ENCODE data around the gene MCL1. TPM values are rescaled to one million over a fixed set of nuclear protein-coding genes. Genes with fewer than 3 reads are reported as not detected.

The MCL1 gene
- total and polyA plus RNA-seq, 2 of the 13 experiments (the other 11 are each of a cell fraction or from before 2014, with no cell fraction given), result 69.5 to 125 TPM

DNA sequence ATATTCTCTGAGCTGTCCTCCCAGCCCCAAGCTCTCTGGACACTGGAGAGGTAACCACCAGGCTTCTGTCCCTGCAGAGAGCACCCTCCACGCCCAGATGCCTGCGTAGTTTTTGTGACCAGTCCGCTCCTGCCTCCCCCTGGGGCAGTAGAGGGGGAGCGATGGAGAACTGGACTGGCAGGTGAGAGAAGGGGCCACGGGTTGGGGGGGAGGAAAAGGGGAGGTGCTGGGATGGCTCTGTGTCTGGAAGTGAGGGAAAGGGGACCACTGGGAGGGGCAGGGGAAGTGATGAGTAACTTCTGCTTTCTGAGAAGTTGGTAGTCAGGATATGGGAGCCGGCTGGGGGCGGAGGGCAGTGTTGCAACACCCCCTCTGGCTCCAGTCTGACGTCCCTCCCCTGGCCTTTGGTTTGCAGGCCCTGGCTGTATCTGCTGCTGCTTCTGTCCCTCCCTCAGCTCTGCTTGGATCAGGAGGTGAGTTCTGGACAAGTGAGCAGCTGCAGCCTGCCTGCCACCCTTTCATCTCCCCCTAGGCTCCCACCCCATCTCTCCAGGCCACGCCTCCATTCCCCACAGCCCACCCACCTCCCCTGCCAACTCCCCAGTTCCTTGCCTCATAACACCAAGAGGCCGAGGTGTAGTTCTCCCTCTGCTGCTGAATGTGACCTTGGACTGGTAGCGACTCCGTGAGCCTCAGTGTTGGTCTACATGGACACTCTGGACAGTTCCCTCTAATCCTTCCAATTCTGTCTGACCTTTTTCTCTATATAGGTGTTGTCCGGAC is 27.1 kb downstream of the MCL1 start (continued):
- TF ChIP-seq HHEX (CRISPR knock-in tag; IDR thresholded peaks at IDR 0.05) (no peak), ZNF749 (CRISPR knock-in tag; IDR thresholded peaks at IDR 0.05; ENCODE audit: borderline replicate concordance) (peak; percentile 22; the same call in 1 of the 2 replicates), CREM (IDR thresholded peaks at IDR 0.05) (peak; percentile 59; the same call in 1 of the 2 replicates), CREM (CRISPR knock-in tag; IDR thresholded peaks at IDR 0.05) (no peak), SP1 (IDR thresholded peaks at IDR 0.05) (no peak), SP1 (CRISPR knock-in tag; IDR thresholded peaks at IDR 0.05) (peak; percentile 34; the same call in 1 of the 2 replicates), XBP1 (CRISPR knock-in tag; IDR thresholded peaks at IDR 0.05) (no peak), ZNF253 (CRISPR knock-in tag; IDR thresholded peaks at IDR 0.05; ENCODE audit: borderline replicate concordance) (no peak), MTA1 (CRISPR knock-in tag; IDR thresholded peaks at IDR 0.05; ENCODE audit: borderline replicate concordance) (0 out of 2 replicates have a peak, but pooled peaks have one; percentile 32), NRL (CRISPR knock-in tag; IDR thresholded peaks at IDR 0.05; ENCODE audit: borderline replicate concordance) (peak; percentile 18; the same call in 1 of the 2 replicates), SOX6 (IDR thresholded peaks at IDR 0.05) (no peak), SOX6 (CRISPR knock-in tag; IDR thresholded peaks at IDR 0.05) (peak; percentile 42; the same call in 1 of the 2 replicates), ZBTB38 (CRISPR knock-in tag; IDR thresholded peaks at IDR 0.05) (peak; percentile 59; the same call in 1 of the 2 replicates), MED1 (CRISPR knock-in tag; IDR thresholded peaks at IDR 0.05) (peak; percentile 62; the same call in 1 of the 2 replicates), ZSCAN20 (CRISPR knock-in tag; IDR thresholded peaks at IDR 0.05; ENCODE audit: borderline replicate concordance) (no peak), ATM (IDR thresholded peaks at IDR 0.05; ENCODE audit: borderline replicate concordance) (no peak), ZNF430 (CRISPR knock-in tag; IDR thresholded peaks at IDR 0.05) (peak; percentile 60; the same call in 1 of the 2 replicates), ZNF660 (CRISPR knock-in tag; IDR thresholded peaks at IDR 0.05; ENCODE audit: borderline replicate concordance, low read depth) (no peak), FOSL2 (CRISPR knock-in tag; IDR thresholded peaks at IDR 0.05) (peak; percentile 69)
- TF ChIP-seq, protein P1, sequence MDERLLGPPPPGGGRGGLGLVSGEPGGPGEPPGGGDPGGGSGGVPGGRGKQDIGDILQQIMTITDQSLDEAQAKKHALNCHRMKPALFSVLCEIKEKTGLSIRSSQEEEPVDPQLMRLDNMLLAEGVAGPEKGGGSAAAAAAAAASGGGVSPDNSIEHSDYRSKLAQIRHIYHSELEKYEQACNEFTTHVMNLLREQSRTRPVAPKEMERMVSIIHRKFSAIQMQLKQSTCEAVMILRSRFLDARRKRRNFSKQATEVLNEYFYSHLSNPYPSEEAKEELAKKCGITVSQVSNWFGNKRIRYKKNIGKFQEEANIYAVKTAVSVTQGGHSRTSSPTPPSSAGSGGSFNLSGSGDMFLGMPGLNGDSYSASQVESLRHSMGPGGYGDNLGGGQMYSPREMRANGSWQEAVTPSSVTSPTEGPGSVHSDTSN (CRISPR knock-in tag; IDR thresholded peaks at IDR 0.05), result no peak
- TF ChIP-seq, protein P2, sequence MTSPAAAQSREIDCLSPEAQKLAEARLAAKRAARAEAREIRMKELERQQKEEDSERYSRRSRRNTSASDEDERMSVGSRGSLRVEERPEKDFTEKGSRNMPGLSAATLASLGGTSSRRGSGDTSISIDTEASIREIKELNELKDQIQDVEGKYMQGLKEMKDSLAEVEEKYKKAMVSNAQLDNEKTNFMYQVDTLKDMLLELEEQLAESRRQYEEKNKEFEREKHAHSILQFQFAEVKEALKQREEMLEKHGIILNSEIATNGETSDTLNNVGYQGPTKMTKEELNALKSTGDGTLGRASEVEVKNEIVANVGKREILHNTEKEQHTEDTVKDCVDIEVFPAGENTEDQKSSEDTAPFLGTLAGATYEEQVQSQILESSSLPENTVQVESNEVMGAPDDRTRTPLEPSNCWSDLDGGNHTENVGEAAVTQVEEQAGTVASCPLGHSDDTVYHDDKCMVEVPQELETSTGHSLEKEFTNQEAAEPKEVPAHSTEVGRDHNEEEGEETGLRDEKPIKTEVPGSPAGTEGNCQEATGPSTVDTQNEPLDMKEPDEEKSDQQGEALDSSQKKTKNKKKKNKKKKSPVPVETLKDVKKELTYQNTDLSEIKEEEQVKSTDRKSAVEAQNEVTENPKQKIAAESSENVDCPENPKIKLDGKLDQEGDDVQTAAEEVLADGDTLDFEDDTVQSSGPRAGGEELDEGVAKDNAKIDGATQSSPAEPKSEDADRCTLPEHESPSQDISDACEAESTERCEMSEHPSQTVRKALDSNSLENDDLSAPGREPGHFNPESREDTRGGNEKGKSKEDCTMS (CRISPR knock-in tag; conservative IDR thresholded peaks at IDR 0.05), result no peak
- TF ChIP-seq, protein P3, sequence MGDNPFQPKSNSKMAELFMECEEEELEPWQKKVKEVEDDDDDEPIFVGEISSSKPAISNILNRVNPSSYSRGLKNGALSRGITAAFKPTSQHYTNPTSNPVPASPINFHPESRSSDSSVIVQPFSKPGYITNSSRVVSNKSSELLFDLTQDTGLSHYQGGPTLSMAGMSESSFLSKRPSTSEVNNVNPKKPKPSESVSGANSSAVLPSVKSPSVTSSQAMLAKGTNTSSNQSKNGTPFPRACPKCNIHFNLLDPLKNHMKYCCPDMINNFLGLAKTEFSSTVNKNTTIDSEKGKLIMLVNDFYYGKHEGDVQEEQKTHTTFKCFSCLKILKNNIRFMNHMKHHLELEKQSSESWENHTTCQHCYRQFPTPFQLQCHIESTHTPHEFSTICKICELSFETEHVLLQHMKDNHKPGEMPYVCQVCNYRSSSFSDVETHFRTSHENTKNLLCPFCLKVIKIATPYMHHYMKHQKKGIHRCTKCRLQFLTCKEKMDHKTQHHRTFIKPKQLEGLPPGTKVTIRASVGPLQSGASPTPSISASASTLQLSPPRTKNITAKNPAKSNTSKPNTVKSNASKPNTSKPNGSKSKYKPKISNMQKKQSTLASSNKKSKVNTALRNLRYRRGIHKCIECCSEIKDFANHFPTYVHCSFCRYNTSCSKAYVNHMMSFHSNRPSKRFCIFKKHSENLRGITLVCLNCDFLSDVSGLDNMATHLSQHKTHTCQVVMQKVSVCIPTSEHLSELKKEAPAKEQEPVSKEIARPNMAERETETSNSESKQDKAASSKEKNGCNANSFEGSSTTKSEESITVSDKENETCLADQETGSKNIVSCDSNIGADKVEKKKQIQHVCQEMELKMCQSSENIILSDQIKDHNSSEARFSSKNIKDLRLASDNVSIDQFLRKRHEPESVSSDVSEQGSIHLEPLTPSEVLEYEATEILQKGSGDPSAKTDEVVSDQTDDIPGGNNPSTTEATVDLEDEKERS (CRISPR knock-in tag; IDR thresholded peaks at IDR 0.05), result no peak
- TF ChIP-seq, protein P4, sequence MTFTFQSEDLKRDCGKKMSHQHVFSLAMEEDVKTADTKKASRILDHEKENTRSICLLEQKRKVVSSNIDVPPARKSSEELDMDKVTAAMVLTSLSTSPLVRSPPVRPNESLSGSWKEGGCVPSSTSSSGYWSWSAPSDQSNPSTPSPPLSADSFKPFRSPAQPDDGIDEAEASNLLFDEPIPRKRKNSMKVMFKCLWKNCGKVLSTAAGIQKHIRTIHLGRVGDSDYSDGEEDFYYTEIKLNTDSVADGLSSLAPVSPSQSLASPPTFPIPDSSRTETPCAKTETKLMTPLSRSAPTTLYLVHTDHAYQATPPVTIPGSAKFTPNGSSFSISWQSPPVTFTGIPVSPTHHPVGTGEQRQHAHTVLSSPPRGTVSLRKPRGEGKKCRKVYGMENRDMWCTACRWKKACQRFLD (CRISPR knock-in tag; IDR thresholded peaks at IDR 0.05; ENCODE audit: borderline replicate concordance), result no peak
